ENCODE measurements around the gene IP6K3.

IP6K3 gene

GRCh38 chr6:33700391-33701050 lies 46.2 kb downstream of the IP6K3 start:
- peak; percentile 73 to 79 for DNase-seq

- no peak for DNase-seq
These were observed 47.0 kb downstream of the IP6K3 start for GRCh38 chr6:33699739-33700138.

- DNase-seq: no peak
These were observed 47.6 kb downstream of the IP6K3 start for GRCh38 chr6:33699131-33699530.

- DNase-seq: no peak
These were observed 48.2 kb downstream of the IP6K3 start for GRCh38 chr6:33698494-33698893.

GRCh38 chr6:33697845-33698244 lies 48.9 kb downstream of the IP6K3 start:
- DNase-seq: no peak

GRCh38 chr6:33696548-33697518 lies 49.9 kb downstream of the IP6K3 start:
- peak; percentile 48 to 70 for DNase-seq

- DNase-seq: no peak
These were observed 50.6 kb downstream of the IP6K3 start for GRCh38 chr6:33696076-33696475.

- DNase-seq: no peak
These were observed 51.2 kb downstream of the IP6K3 start for GRCh38 chr6:33695451-33695887.

- no peak for DNase-seq
These were observed 51.7 kb downstream of the IP6K3 start for GRCh38 chr6:33694977-33695376.

GRCh38 chr6:33694401-33694931 lies 52.2 kb downstream of the IP6K3 start:
- peak; percentile 61 to 64 for DNase-seq

GRCh38 chr6:33693186-33694105 lies 53.3 kb downstream of the IP6K3 start:
- no peak for DNase-seq

- DNase-seq: peak; percentile 69 to 79
These were observed 53.9 kb downstream of the IP6K3 start for GRCh38 chr6:33692760-33693158.

- no peak for DNase-seq
These were observed 54.5 kb downstream of the IP6K3 start for GRCh38 chr6:33692078-33692759.

GRCh38 chr6:33691456-33692077 lies 55.1 kb downstream of the IP6K3 start:
- DNase-seq: no peak

- no peak for DNase-seq
These were observed 55.9 kb downstream of the IP6K3 start for GRCh38 chr6:33690766-33691165.

- no peak for DNase-seq
These were observed 56.8 kb downstream of the IP6K3 start for GRCh38 chr6:33689879-33690278.

GRCh38 chr6:33689148-33689494 lies 57.6 kb downstream of the IP6K3 start:
- no peak for DNase-seq

- no peak for DNase-seq
These were observed 58.1 kb downstream of the IP6K3 start for GRCh38 chr6:33688451-33689147.

GRCh38 chr6:33688006-33688405 lies 58.7 kb downstream of the IP6K3 start:
- DNase-seq: no peak

- no peak for DNase-seq
These were observed 59.4 kb downstream of the IP6K3 start for GRCh38 chr6:33686981-33687975.
